GM21529 (cell line): ENCODE data around the gene JAZF1.

Experiments
- ATAC-seq: cut with Tn5 transposase; IDR thresholded peaks from one replicate; pipeline ENCODE4 v1.9.1; 2021; ENCODE audit not compliant: unreplicated experiment

JAZF1 gene

DNA sequence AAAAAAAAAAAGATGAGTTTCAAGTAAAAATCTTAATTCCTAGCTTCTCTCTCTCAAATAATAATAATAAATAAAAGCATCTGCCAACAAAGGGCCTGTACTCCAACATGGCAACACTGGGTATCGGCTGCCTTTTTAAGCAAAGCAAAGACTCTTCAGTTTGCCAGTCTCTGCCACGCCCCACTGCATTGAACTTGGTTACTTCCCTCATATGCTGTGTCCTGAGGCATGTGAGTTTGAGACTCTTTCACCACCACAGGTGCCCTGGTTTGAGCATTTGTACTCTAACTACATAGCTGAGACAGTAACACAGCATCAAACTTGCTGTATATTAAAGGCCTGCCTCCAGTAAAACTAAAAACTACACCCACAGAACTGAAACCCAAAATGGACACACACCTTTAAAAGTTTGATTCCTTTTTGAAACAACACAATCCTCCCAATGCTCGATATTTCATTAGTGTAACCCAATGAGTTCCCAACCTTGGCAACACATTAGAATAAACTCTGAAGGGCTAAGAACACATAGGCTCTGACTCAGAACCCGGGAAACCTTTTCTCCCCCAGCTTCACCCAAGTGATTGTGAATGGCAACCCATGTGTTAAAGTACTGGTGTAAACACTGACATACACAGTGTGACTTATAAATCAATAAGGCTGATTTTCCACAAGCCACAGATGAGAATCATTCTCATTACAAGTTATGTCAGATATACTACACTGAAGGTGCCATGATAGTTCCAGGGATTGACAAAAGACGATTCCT lies 12.0 kb downstream of the JAZF1 start:
- no peak for ATAC-seq

DNA sequence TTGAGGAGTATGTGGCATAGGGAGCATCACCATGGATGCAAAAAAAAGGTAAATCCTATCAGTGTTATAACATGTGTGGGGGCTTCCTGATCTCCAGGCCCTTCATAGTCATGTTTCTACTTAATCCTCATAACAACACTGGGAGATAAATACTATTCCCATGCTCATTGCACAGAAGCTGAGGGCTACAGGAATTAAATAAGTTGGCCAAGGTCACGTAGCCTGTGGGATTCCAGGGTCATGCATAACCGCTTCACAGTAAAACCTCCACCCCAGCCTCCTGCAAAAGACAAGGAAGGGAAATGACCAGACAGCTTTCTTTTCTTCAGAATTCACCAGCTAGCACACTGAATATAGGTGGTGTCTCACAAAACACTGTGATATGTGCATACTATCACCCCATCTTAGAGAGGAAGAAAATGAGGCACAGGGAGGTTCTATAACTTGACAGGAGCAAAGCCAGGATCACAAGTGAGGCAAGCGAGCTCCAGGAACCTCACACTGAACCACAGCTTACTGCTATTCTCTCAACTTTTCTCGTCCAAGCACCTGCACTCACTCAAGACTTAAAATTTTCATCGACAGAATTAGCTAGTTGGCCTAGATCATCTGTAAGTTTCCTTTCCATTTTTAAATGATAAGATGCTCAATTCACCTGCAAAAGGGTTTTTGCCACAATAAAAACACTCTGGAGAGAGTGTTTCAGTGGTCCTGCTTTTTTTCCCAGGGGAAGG lies 13.4 kb downstream of the JAZF1 start:
- ATAC-seq = no peak

DNA sequence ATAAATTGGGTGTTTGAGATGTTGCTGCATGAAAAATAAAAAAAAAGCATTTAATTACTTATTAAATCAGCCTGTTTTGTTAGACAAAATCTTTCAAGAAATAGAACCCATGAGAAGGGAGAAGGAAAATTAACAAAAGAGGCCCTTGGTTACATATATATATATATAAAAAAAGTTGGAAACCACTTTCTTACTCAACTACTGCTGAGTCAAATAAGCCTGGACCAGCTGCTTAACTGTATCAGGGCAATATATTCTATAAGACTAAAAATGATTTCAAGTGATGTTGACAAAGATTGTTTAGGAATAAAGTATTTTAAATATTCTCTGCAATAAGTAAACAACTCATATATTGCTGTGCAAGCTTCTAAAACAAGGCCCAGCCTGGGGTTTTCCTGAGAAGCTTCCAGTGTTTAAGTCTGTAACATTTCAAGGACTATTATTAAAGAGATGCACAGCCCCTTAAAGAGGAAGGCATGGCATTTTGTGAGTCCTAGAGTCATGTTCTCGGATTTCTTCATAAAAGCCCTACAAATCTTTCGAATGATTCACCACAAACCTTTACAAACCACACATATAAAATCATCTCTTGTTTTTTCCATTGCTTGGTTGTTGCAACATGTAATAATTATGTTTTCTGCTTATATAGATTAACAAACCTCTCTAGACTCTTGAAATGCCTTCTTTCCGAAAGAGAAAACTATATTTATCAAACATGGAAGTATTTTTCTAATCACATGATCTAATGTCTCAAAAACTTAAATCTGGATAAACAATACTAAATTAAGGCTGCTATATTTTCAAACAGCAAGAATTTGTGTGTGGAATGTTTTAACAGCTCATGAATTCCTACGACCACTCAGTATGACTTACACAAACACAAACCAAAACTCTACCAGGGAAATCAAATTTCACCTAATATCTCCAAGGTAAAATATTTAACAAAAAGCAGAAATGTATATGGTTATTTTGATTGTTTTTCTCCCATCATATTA lies 14.3 kb downstream of the JAZF1 start:
- ATAC-seq = no peak

DNA sequence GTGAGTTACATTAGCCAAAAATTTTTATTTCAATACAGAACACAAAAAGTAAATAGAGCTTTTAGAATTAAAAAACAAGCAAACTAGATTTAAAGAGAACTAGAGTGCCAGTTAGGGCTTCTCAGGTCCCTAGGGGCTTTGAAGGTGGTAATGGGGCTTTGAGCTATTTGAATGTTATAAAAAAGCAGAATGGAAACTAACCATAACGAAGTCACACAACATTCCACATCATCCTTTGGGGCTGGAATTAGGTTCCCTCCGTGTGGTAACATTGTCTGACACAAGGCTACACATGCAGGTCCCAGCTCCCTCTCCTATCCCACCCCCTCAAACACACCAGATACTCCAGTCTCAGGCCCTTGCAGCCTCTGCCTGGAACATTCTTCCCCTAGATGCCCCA lies 15.3 kb downstream of the JAZF1 start:
- ATAC-seq = no peak

DNA sequence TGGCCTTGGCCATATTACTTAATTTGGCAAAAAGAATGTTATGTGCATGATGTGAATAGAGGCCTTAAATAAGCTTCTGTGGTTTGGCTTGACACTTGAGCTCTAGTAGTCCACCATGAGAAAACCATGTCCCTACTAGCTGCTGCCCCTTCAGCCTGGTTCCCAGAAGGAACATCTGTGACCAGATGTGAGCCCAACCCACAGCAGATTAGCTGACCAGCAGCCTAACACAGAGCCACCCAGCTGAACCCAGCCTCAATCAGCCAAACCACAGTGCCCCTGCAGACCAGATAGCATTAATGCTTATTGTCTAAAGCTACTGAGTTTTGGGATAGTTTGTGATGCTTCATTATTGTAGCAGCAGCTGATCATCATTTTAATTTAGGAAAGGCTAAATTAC lies 16.6 kb downstream of the JAZF1 start:
- ATAC-seq = no peak

DNA sequence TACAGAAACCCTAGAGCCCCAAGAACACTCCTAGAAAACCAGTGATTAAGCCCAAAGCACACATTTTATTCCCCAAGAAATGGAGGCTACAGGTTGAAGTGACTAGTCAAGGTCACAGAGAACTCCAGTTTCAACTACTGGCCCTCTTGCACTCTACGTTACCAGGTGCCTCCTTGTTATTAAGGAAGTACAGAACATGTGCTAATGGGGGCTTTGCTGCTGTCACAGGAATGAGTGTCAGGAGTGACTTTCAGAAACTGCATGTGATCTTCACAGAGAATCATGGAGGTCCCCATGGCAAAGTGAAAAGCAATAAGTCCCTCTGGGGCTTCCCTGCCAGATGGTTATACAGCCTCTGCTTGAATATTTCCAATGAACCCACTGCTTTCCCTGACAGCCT lies 19.3 kb downstream of the JAZF1 start:
- ATAC-seq = no peak

DNA sequence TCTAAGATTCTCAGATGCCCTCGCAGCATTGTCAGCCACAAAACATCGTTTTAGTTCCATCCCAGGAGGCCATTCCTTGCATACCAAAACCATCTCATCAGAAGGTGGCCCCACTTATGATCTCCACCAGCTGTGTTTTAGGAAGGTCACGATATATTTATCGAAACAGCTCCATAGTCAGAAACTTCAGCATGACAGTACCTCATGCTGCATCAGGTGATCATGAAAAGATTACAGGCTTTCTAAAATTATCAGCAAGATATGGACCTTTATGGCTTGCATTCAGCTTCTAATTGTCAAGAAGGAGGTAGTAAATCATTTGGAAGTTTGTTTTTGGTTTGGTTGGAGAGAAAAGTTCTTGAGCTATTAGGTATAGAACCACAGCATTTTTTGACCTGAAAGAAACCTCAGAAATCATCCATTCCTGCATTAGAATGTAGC lies 20.0 kb downstream of the JAZF1 start:
- no peak for ATAC-seq

DNA sequence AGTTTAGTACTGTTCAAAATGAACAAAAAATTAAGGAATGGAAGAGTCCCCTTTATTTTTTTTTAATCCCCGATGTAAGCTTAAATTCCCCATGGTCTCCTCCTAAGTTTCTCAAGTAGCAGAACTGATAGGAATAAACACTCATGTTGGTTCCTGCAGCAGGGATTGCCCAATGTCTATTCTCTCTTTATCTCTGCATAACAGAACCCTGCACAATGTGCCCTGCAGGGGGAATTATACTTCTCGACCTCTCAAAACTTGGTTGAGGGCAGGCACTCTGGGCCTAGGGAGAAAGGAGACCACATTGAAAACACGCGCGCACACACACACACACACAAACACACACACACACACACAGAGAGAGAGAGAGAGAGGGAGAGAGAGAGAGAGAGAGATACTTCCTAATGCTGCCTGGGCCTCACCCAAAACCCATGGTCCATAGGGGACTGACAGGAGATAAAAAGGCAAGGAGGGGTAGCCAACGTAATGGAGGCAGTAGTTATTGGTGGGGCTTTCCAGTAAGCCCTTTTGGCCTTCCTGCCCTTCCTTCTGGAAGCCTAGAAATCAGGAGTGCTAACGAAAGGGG lies 22.7 kb downstream of the JAZF1 start:
- ATAC-seq = no peak

DNA sequence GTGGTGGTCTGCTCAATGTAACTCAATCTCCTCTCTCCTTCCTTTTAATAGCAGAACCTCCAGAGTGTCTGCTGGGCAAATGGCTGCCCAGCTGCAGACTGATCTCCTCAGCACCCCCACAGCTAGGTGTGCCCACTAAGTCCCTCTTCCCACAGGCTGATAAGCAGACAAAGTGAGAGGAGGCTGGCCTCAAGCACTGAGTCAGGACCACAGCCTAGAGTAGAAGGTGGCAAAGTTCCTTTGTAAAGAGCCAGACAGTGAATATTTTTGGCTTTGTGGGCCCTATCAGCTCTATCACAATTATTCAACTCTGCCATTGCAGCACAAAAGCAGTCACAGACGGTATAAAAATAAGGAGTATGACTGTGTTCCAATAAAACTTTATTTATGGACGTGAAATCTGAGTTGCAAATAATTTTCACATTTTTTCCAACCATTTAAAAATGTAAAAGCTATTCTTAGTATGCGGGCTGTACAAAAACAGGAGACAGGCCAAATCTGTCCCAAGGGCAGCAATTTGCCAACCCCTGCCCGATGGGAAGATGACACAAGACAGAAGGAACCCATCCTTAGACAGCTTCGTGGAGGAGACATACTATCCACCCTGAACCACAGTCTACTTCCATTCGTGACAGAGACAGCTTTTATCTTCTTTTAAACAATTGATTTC lies 23.4 kb downstream of the JAZF1 start:
- ATAC-seq = no peak

DNA sequence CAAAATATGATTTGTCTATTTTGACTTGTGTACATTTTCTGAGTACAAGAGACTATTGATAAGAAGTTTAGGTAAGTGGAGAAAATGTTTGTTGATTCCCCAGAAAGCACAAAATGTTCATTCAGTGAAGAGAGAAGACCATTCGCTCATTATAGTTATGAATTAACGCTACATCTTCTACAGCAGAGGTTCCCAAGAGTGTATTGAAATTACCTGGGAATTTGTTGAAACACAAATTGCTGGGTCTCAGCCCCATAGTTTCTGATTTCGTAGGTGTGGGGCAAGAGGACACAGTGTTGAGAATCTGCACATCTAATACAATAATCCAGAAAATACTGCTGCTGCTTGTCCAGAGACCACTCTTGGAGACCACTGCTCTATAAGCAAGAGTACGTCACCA lies 24.2 kb downstream of the JAZF1 start:
- no peak for ATAC-seq

DNA sequence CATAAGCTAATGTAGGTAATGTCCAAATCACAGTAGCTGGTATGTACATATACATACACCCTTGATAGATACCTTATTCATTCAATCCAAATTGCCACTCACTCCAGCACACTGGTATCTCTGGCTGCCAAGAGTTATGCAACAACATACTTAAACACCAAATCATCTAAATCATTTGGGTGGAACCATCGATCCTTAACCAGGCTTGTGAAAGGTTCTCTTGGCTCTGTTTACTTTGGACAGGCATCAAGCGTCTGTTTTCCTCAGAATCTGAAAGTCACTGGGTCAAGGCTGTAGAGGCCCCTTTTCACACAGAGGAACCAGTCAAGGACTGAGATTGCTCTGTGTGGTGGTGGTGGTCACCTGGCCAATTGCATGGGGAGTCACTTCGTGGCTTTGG lies 24.6 kb downstream of the JAZF1 start:
- no peak for ATAC-seq

DNA sequence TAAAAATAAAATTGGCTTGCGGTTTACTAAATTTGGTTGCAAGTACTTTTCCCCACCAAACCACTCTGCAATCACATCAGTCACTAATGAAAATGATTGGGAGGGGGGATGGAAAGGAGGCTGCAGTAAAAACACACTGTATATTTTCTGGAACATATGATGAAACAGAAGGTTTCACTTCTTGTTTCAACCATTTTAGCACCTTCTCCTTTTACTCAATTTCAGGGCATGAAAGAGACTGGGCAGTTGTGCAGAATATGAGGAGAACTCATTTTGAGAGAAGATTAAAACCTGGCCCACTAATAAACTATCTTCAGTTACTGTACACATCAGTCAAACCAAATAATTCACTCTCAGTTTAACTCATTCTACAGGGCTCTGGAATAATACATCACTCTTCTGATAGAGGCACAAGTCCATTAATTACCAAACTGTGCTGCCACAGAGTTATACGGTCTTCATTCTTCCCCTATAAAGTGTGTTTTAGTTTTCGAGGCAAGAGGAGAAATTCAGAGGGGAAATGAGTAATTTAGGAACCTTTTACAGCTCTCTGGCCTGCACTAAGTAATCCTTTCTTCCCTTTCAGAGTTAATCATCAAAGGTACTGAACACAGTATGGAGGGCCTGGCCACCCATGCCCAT lies 25.5 kb downstream of the JAZF1 start:
- ATAC-seq = peak; percentile 83

DNA sequence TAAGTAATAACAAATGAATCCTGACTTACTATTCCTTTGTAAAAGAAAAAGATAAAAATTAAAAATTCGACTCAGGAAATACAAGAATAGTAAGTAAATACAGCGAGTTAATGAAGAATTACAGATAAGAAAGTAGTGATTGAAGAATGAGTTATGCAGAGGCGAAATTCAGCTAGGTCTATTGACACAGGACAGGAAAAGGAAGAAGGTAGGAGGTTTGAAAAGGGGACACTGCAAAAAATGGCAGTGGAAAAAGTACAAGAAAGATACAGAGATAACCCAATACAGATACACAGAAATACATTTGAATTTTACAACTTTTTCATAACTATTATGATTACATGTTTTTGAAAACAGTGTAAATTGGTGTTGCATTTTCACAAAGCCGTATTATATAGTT lies 28.0 kb downstream of the JAZF1 start:
- no peak for ATAC-seq

DNA sequence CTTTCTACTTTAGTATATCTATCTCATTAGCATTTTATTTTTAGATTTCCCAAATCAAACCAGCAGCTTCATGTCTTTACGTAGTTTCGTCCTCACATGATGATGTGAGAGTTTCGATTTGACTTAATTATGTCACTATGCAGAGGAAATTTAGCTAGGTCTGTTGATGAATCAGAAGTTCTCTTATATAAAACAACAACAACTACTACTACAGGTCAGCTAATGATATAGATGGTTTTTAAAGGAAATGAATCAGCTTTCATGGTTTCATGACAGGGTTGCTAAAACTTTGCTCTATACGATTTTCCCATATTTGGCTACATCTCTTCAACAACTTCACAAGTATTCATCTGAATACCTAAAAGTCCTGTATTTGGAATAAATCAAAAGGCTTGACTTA lies 28.6 kb downstream of the JAZF1 start:
- peak; percentile 29 for ATAC-seq

DNA sequence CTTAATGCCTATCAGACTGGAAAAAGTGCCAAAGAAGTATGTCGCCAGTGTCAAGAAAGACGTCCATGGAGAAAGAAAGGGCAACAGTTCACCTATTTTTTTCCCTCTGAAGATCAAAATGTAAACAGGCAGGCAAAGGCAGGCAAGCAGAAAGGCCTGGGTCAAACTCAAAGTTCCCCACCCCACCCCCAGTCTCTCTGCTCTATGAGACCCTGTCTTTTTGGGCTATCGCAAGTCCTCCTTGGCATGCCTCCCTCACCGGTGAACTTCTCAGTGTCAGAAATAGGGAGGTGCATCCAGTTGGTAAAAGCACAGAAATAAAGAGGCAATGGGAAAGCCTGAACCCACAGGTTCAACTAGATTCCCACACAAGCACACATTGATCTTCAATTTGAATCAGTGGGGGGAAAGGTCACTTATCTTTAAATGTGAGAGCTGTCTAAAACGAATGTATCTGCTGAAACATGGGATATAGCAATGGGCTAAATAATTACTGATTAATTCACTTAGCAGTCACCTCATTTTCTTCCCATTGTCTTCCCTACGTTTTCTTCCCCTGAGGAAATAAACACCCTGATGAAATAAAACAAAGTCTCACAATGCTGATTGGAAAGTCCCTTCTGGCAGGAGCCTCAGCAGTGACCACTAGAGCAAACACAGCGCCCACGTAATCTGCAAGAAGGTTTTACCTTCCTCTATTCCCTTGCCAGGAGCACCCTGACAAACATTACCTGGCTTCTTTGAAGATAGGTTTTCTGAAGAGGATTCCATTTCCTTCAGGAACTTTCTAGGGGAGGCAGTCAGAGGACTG lies 31.1 kb downstream of the JAZF1 start:
- no peak for ATAC-seq

DNA sequence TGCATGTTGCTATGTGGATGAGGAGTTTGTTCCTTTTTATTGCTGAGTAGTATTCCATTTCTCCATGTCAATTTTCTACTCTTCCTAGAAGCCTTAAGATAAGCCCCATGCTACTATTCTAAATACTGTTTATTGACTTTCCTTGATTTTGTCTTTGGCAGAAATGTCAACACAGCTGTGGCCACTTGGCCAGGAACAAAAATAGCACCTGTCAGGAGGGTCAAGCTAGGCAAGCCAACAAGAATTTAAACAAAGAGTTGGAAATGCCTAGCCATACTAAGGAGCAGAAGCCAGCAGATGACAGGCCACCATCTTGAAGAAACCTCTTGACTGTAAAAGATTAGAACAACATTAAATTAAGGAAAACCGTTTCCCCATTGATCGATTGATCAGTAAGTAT lies 34.7 kb downstream of the JAZF1 start:
- ATAC-seq = no peak

DNA sequence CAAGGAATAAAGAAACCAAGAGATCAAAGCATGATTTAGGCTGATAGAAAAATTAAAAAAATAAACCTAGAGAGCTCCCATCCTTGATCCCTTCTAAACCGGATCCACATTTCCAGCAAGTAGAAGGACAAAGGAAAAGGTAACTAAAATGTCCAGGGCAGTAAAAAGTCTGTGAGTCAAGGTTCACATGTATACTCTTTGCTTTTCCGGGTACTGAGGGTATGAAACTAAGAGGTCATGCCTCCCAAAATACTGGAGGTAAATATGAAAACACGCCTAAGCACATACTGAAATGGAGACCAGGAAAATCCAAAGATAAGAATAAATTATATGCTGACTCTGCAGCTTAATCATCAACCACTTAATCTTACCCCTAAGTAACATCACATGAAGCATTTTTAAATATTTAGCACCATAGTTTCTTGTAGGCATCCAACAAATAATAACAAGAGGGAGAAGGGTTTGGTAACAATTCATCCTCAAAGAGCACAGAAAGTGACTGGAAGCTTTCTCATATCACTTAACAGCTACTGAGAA lies 35.4 kb downstream of the JAZF1 start:
- no peak for ATAC-seq

DNA sequence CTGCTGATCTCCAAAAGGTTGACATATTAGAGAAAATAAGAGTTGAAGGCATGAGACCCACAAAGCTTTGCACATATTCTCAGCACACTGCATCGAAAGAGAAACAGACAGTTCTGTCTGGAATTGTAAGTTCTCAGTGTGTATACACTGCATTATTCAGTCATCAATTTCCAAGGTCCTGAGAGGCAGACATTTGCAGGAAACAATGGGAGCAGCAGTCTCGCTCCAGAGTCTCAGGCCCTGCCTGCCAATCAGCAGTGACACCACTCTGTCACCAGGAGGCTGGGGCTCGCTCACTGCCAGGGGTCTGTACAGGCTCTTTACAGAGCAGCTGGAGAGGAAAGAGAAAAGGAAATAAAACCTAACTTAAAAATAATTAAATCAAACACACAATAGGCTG lies 36.3 kb downstream of the JAZF1 start:
- no peak for ATAC-seq

DNA sequence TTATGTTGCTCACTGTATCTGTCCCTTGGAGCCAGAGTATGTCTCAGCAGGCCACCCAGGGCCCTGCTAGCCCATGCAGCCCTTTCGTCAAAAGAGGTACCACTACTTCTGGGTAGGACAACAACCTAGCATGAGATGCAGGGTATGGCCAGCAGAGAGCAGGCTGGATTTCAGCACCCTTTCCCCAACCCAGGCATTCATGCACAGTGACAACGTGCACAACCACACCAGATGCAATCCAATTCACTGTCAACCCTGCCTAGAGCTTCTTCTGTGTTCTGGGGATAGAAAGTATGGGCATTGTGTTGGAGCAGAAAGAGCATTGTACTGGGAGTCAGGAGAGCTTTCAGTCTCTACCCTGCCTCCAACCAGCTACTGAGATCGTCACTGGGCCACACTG lies 37.9 kb downstream of the JAZF1 start:
- no peak for ATAC-seq
